ENCODE measurements around the gene ADNP2.

ADNP2 gene

DNA sequence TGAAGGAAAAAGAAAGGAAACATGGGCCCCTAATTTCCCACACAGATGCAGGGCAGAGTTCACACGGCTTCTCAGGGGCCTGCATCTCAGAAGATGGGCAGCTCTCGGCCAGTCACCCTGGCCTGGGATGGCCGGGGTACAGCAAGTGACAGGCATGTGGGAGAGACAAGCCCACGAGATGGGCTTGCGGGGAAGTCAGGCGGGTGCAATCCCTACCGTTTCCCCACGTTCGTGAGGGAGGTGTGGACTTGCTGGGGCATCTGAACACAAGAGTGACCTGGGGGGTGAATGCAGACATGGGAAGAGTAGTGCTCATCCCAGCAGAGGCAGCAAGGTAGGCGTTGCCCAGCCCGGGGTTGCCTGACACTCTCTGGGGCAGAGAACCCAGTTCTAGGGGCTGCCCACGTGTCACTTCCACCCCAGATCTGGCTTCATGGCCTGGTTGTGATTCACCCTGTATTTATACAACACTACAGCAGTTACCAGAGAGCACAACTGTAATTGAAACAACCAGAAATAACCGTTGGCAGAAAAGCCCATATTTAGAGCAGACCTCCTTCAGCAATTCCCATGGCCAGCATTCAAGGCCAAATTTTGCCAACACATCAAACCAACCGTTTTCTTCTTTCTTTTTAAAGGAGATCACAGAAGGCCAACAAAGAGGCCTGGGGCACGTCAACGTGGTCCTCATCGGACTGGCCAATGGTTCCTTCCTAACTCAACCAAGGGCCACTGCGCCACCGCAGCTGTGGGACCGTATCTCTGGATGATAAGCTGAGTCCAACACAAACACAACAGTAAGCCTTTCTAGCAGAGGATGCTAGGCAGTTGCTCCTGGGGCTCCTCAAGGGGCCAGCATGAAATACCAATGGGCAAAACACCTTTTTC, 79.8 kb downstream of the ADNP2 start:
- no peak for DNase-seq (ENCODE audit: low spot score)

DNA sequence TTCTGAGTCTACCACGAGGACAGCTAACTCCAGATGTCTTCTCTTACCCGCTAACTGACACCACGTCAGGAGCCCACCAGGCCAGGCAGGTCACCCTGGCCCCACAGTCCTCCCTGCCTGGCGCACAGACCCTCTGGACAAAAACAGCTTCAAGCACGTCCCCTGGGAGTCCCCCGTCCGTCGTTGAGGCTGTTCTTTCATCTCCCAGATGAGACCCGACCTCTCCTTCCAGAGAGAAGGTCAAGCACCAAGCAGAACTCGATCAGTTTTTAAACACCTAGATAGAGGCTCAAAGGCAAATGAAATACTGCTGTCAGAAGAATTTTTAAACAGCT, 80.4 kb downstream of the ADNP2 start:
- no peak for DNase-seq (ENCODE audit: low spot score)
